Measurements from ENCODE around the gene WDR77. TPM values are rescaled to one million over a fixed set of nuclear protein-coding genes. Genes with fewer than 3 reads are reported as not detected.

The WDR77 gene
- total RNA-seq, 1 experiment from 2014 or later = 27.7 TPM

DNA sequence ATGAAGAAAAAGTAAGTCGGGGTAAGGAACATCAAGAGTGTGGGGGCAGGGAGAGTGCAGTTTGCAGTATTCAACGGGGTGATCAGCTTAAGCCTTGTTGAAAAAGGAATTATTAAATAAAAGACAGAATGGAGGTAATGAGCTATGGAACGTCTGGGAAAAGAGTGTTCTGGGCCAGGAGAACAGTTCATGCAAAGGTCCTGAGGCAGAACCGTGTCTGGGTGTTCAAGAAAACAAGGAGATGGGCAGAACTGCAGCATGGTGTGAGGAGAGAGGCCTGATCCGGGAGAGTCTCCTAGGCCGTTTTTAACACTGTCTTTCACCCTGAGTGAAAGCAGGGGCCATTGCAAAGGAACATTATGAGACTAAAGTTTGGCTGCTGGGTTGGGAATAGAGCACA, 41.8 kb downstream of the WDR77 start:
- peaks cover 31% of the 10 kb centered on the region for H3K27me3 Mint-ChIP-seq (ENCODE audit: unreplicated experiment)
- no peak for DNase-seq
- no peak overlapping the region for H3K27ac Mint-ChIP-seq (ENCODE audit: unreplicated experiment)
- no TSS peak for BruUV-seq (replicated peaks)
- CTCF ChIA-PET = no interaction called here
- H3K36me3 Mint-ChIP-seq (ENCODE audit: insufficient read depth, unreplicated experiment) = no peaks in the 10 kb centered on the region
- TF ChIP-seq, protein P1, sequence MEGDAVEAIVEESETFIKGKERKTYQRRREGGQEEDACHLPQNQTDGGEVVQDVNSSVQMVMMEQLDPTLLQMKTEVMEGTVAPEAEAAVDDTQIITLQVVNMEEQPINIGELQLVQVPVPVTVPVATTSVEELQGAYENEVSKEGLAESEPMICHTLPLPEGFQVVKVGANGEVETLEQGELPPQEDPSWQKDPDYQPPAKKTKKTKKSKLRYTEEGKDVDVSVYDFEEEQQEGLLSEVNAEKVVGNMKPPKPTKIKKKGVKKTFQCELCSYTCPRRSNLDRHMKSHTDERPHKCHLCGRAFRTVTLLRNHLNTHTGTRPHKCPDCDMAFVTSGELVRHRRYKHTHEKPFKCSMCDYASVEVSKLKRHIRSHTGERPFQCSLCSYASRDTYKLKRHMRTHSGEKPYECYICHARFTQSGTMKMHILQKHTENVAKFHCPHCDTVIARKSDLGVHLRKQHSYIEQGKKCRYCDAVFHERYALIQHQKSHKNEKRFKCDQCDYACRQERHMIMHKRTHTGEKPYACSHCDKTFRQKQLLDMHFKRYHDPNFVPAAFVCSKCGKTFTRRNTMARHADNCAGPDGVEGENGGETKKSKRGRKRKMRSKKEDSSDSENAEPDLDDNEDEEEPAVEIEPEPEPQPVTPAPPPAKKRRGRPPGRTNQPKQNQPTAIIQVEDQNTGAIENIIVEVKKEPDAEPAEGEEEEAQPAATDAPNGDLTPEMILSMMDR (IDR thresholded peaks at IDR 0.05; ENCODE audit: unreplicated experiment) = no peak
- intact Hi-C loops (cut with micrococcal nuclease; ENCODE audit: unreplicated experiment) = no loop called here
- H3K4me3 Mint-ChIP-seq (ENCODE audit: low read depth, unreplicated experiment) = no peak overlapping the region
- peaks cover 7% of the 10 kb centered on the region for H3K4me1 Mint-ChIP-seq (ENCODE audit: low read depth, unreplicated experiment)
- no peaks in the 10 kb centered on the region for H3K9me3 Mint-ChIP-seq (ENCODE audit: low read depth, unreplicated experiment)

- Mint-ChIP-seq H3K4me1 (ENCODE audit: low read depth, unreplicated experiment) (peaks cover 7% of the 10 kb centered on the region), H3K27me3 (ENCODE audit: unreplicated experiment) (peaks cover 33% of the 10 kb centered on the region), H3K9me3 (ENCODE audit: low read depth, unreplicated experiment) (no peaks in the 10 kb centered on the region), H3K27ac (ENCODE audit: unreplicated experiment) (no peak overlapping the region), H3K4me3 (ENCODE audit: low read depth, unreplicated experiment) (no peak overlapping the region), H3K36me3 (ENCODE audit: insufficient read depth, unreplicated experiment) (no peaks in the 10 kb centered on the region)
- no TSS peak for BruUV-seq (replicated peaks)
- intact Hi-C loops (cut with micrococcal nuclease; ENCODE audit: unreplicated experiment) = no loop called here
- CTCF ChIA-PET = no interaction called here
- peak; percentile 44 for DNase-seq
- TF ChIP-seq, protein P1 (IDR thresholded peaks at IDR 0.05; ENCODE audit: unreplicated experiment) = no peak
Measured at GRCh38 chr1:111406321-111406768, 42.7 kb downstream of the WDR77 start.

DNA sequence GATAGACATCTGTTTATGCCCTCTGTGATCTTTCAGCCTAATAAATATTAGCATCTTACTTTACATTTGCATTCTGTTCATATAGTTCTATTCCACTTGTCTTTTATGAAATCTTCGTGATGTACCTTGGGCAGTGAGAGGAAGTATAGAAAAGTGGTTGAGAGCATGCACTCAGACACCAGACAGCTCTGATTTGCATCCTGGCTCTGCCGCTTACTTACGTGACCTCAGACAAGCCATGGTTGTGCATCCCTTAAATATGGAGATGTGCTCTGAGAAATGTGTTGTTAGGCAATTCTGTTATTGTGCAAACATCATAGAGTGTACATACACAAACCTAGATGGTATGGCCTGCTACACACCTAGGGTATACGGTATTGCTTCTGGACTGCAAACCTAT, 44.5 kb downstream of the WDR77 start:
- intact Hi-C loops (cut with micrococcal nuclease; ENCODE audit: unreplicated experiment) = loop anchor here (5.0 kb wide), 1 partner anchor 57 kb away; no protein-coding TSS in a partner anchor
- TF ChIP-seq, protein P1 (IDR thresholded peaks at IDR 0.05; ENCODE audit: unreplicated experiment) = no peak
- H3K4me1 Mint-ChIP-seq (ENCODE audit: low read depth, unreplicated experiment) = peaks cover 7% of the 10 kb centered on the region
- H3K9me3 Mint-ChIP-seq (ENCODE audit: low read depth, unreplicated experiment) = no peaks in the 10 kb centered on the region
- H3K27me3 Mint-ChIP-seq (ENCODE audit: unreplicated experiment) = peaks cover 46% of the 10 kb centered on the region
- H3K27ac Mint-ChIP-seq (ENCODE audit: unreplicated experiment) = no peak overlapping the region
- H3K36me3 Mint-ChIP-seq (ENCODE audit: insufficient read depth, unreplicated experiment) = no peaks in the 10 kb centered on the region
- BruUV-seq (replicated peaks) = no TSS peak
- CTCF ChIA-PET = no interaction called here
- no peak for DNase-seq
- H3K4me3 Mint-ChIP-seq (ENCODE audit: low read depth, unreplicated experiment) = no peak overlapping the region

DNA sequence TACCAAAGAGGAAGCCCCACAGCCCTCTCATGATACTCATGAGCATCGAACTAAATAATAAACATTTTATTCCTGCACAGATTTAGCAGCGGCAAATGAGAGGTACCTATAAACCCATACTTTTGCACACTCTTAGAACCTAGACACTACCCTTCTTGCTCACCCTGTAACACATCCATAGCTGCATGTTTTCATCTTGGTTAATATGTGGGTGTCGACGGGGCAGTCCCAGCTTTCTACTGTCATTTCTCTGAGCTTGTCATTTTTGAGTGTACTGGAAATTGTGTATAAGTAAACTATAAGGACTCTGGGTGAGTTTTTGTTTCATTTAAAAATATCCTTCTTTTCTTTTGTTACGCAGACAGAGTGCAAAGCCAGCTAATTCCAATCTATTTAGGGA, 47.0 kb downstream of the WDR77 start:
- TF ChIP-seq, protein P1 (IDR thresholded peaks at IDR 0.05; ENCODE audit: unreplicated experiment) = no peak
- no peak overlapping the region for H3K4me3 Mint-ChIP-seq (ENCODE audit: low read depth, unreplicated experiment)
- BruUV-seq (replicated peaks) = no TSS peak
- no peaks in the 10 kb centered on the region for H3K36me3 Mint-ChIP-seq (ENCODE audit: insufficient read depth, unreplicated experiment)
- H3K4me1 Mint-ChIP-seq (ENCODE audit: low read depth, unreplicated experiment) = peaks cover 7% of the 10 kb centered on the region
- no peaks in the 10 kb centered on the region for H3K9me3 Mint-ChIP-seq (ENCODE audit: low read depth, unreplicated experiment)
- intact Hi-C loops (cut with micrococcal nuclease; ENCODE audit: unreplicated experiment) = loop anchor here (5.0 kb wide), 1 partner anchor 55 kb away; no protein-coding TSS in a partner anchor
- peaks cover 62% of the 10 kb centered on the region for H3K27me3 Mint-ChIP-seq (ENCODE audit: unreplicated experiment)
- CTCF ChIA-PET = interaction anchor here (1.0 kb wide), 1 partner anchor 21 kb away, joined by 3 read pairs; no protein-coding TSS in a partner anchor
- DNase-seq = no peak
- no peak overlapping the region for H3K27ac Mint-ChIP-seq (ENCODE audit: unreplicated experiment)

All from Calu3 (cell line).